Endodermal cell (in vitro differentiated cells): ENCODE results near the gene KCNIP4. TPM values are rescaled to one million over a fixed set of nuclear protein-coding genes. Genes with fewer than 3 reads are reported as not detected.

Experiments
- DNase-seq: peaks from one replicate; pipeline ENCODE4 v3.0.0-alpha.2; 2017
- H3K27ac ChIP-seq: 2 replicates; pipeline ENCODE4 v1.5.1; 2013; ENCODE audit warnings: mild to moderate bottlenecking, low read depth, low read length, moderate library complexity
- H3K27me3 ChIP-seq: 2 replicates; pipeline ENCODE4 v1.6.1; 2013; ENCODE audit warnings: mild to moderate bottlenecking, low read length, moderate library complexity; ENCODE audit not compliant: insufficient read depth, control insufficient read depth, poor library complexity, severe bottlenecking
- H3K36me3 ChIP-seq: 2 replicates; pipeline ENCODE4 v1.7.0; 2013; ENCODE audit warnings: mild to moderate bottlenecking, low read length, moderate library complexity; ENCODE audit not compliant: control insufficient read depth, insufficient read depth
- H3K4me1 ChIP-seq: one replicate; pipeline ENCODE4 v1.7.0; 2013; ENCODE audit warnings: low read length; ENCODE audit not compliant: control insufficient read depth, insufficient read depth
- H3K4me3 ChIP-seq: 2 replicates; pipeline ENCODE4 v1.5.1; 2013; ENCODE audit warnings: mild to moderate bottlenecking, low read length, moderate library complexity
- H3K9ac ChIP-seq: 2 replicates; pipeline ENCODE4 v1.6.1; 2013; ENCODE audit warnings: mild to moderate bottlenecking, low read length, moderate library complexity; ENCODE audit not compliant: poor library complexity, severe bottlenecking; ENCODE audit errors: extremely low read depth
- H3K9me3 ChIP-seq: 2 replicates; pipeline ENCODE4 v1.6.1; 2013; ENCODE audit warnings: mild to moderate bottlenecking, low read length, moderate library complexity; ENCODE audit not compliant: control insufficient read depth
- H3K27ac Mint-ChIP-seq: 2 replicates; pipeline ENCODE4 v1.8.0; 2020; ENCODE audit warnings: mixed read lengths
- H3K27me3 Mint-ChIP-seq: 2 replicates; pipeline ENCODE4 v1.8.0; 2021; ENCODE audit warnings: mild to moderate bottlenecking, mixed read lengths; ENCODE audit not compliant: insufficient read depth
- H3K36me3 Mint-ChIP-seq: 2 replicates; pipeline ENCODE4 v1.8.0; 2020; ENCODE audit warnings: low read depth, mixed read lengths
- H3K4me1 Mint-ChIP-seq: 2 replicates; pipeline ENCODE4 v1.8.0; 2020; ENCODE audit warnings: mixed read lengths
- H3K4me3 Mint-ChIP-seq: 2 replicates; pipeline ENCODE4 v1.8.0; 2020; ENCODE audit warnings: mild to moderate bottlenecking, moderate library complexity, mixed read lengths
- H3K9me3 Mint-ChIP-seq: 2 replicates; pipeline ENCODE4 v1.8.0; 2020; ENCODE audit warnings: mild to moderate bottlenecking, mixed read lengths
- CTCF ChIP-seq: fragments of 200-600 bp; sonication (generic); conservative IDR thresholded peaks from 2 replicates; pipeline ENCODE4 v1.5.0; 2021; ENCODE audit warnings: antibody characterized with exemption, mild to moderate bottlenecking
- WGBS, 2 experiments: methylation state at CpG; one replicate each; pipeline versions ENCODE4 v1.1.5 to v1.1.7; 2013; ENCODE audit warnings: missing lambda C conversion rate in 2 of 2, mixed read lengths in 1 of 2; ENCODE audit not compliant: insufficient coverage in 1 of 2, insufficient read length in 1 of 2; 5-methylcytosine and 5-hydroxymethylcytosine counted together
- total RNA-seq, 2 donors: library from RNA; stranded (reverse); fragmentation: NEBNext Ultra II Directional in 1 of 2; extraction: Animal tissue kit (Norgen Biotek cat#: 25700) in 1 of 2; gene quantifications; 2 replicates in 1 of 2; 3 replicates in 1 of 2; pipeline ENCODE4 v1.2.1, GENCODE V29; 2021

The KCNIP4 gene
- total RNA-seq, 2 donors from 2014 or later: not detected

GRCh38 chr4:21102667-21103066 lies 845.9 kb downstream of the KCNIP4 start:
- Histone ChIP-seq H3K9me3 (no peaks in the 10 kb centered on the region), H3K9ac (no peak overlapping the region), H3K27ac (no peak overlapping the region), H3K4me1 (no peaks in the 10 kb centered on the region), H3K36me3 (no peaks in the 10 kb centered on the region), H3K4me3 (no peak overlapping the region), H3K27me3 (no peaks in the 10 kb centered on the region)
- no peak for TF ChIP-seq CTCF
- DNase-seq: no peak
- peaks cover 5% of the 10 kb centered on the region for H3K9me3 Mint-ChIP-seq
- no peak overlapping the region for H3K27ac Mint-ChIP-seq
- no peaks in the 10 kb centered on the region for H3K27me3 Mint-ChIP-seq
- no peaks in the 10 kb centered on the region for H3K36me3 Mint-ChIP-seq
- H3K4me1 Mint-ChIP-seq: no peaks in the 10 kb centered on the region
- no peak overlapping the region for H3K4me3 Mint-ChIP-seq

- TF ChIP-seq CTCF: no peak
- no peaks in the 10 kb centered on the region for H3K36me3 ChIP-seq
- no peak overlapping the region for H3K4me3 Mint-ChIP-seq
- H3K27me3 Mint-ChIP-seq: no peaks in the 10 kb centered on the region
- H3K4me3 ChIP-seq: no peak overlapping the region
- no peak overlapping the region for H3K9ac ChIP-seq
- H3K4me1 Mint-ChIP-seq: no peaks in the 10 kb centered on the region
- H3K36me3 Mint-ChIP-seq: no peaks in the 10 kb centered on the region
- H3K9me3 Mint-ChIP-seq: no peaks in the 10 kb centered on the region
- no peak for DNase-seq
- no peaks in the 10 kb centered on the region for H3K9me3 ChIP-seq
- no peaks in the 10 kb centered on the region for H3K4me1 ChIP-seq
- H3K27me3 ChIP-seq: no peaks in the 10 kb centered on the region
- no peak overlapping the region for H3K27ac ChIP-seq
- H3K27ac Mint-ChIP-seq: no peak overlapping the region
- 95% methylated on average over 1 of the region's 1 CpG; no CpG with 5 or more reads in 1 of the 2 experiments for WGBS, 2 experiments
These were observed 850.7 kb downstream of the KCNIP4 start for GRCh38 chr4:21097865-21098264.

GRCh38 chr4:21097026-21097425 lies 851.5 kb downstream of the KCNIP4 start:
- H3K27me3 ChIP-seq: no peaks in the 10 kb centered on the region
- H3K4me1 Mint-ChIP-seq: no peaks in the 10 kb centered on the region
- H3K9ac ChIP-seq: no peak overlapping the region
- H3K4me3 Mint-ChIP-seq: no peak overlapping the region
- H3K4me3 ChIP-seq: no peak overlapping the region
- 22% methylated on average over 1 of the region's 1 CpG; no CpG with 5 or more reads in 1 of the 2 experiments for WGBS, 2 experiments
- H3K27me3 Mint-ChIP-seq: no peaks in the 10 kb centered on the region
- H3K27ac ChIP-seq: no peak overlapping the region
- no peak for DNase-seq
- H3K9me3 ChIP-seq: no peaks in the 10 kb centered on the region
- H3K4me1 ChIP-seq: no peaks in the 10 kb centered on the region
- H3K36me3 ChIP-seq: no peaks in the 10 kb centered on the region
- H3K27ac Mint-ChIP-seq: no peak overlapping the region
- H3K36me3 Mint-ChIP-seq: no peaks in the 10 kb centered on the region
- H3K9me3 Mint-ChIP-seq: no peaks in the 10 kb centered on the region
- TF ChIP-seq CTCF: no peak
